ENCODE measurements around the gene UGT1A7. TPM values are rescaled to one million over a fixed set of nuclear protein-coding genes. Genes with fewer than 3 reads are reported as not detected.
"Not testable (repeated sequence)": the region's sequence is repeated elsewhere in the genome, so short reads cannot be mapped to it uniquely, and the experiment has no call there.

Gene UGT1A7
- total and polyA plus RNA-seq, 2 experiments from 2014 or later, result not detected

- no peak for DNase-seq
- no peak overlapping the region for H3K27ac ChIP-seq
- no peak for TF ChIP-seq EZH2 (IDR thresholded peaks at IDR 0.05; ENCODE audit: insufficient read depth, poor library complexity, severe bottlenecking)
- TF ChIP-seq EZH2phosphoT487 (IDR thresholded peaks at IDR 0.05; ENCODE audit: insufficient read depth, low read depth), result no peak
- in situ Hi-C loops (cut with MboI), result no loop called here
- H3K4me1 ChIP-seq (ENCODE audit: insufficient read depth), result no peaks in the 10 kb centered on the region
- peaks cover 11% of the 10 kb centered on the region; the same call in 1 of the 2 replicates for H3K27me3 ChIP-seq (replicated peaks; ENCODE audit: insufficient read depth)
- no peaks in the 10 kb centered on the region for H4K20me1 ChIP-seq (ENCODE audit: insufficient read depth)
- H3F3A ChIP-seq (ENCODE audit: insufficient read depth), result no peaks in the 10 kb centered on the region
- no peaks in the 10 kb centered on the region for H3K9me3 ChIP-seq (ENCODE audit: low read depth)
- H3K4me3 ChIP-seq, result no peak overlapping the region
- H3K9me2 ChIP-seq (ENCODE audit: insufficient read depth), result no peaks in the 10 kb centered on the region
- H2AFZ ChIP-seq, result no peak overlapping the region
- no peak overlapping the region for H3K9ac ChIP-seq
- H3K4me2 ChIP-seq (ENCODE audit: unreplicated experiment), result no peak overlapping the region
- H3K36me3 ChIP-seq (ENCODE audit: low read depth), result no peaks in the 10 kb centered on the region
- H3K79me2 ChIP-seq (ENCODE audit: insufficient read depth), result no peaks in the 10 kb centered on the region
- WGBS, 2 experiments (ENCODE audit: low coverage in 1 of 2, low lambda C conversion rate in 2 of 2, missing lambda C conversion rate in 2 of 2), result 26 to 32% methylated on average over 4 of the region's 4 CpGs
These were observed 30.7 kb upstream of the UGT1A7 start for GRCh38 chr2:233650981-233651380.

DNA sequence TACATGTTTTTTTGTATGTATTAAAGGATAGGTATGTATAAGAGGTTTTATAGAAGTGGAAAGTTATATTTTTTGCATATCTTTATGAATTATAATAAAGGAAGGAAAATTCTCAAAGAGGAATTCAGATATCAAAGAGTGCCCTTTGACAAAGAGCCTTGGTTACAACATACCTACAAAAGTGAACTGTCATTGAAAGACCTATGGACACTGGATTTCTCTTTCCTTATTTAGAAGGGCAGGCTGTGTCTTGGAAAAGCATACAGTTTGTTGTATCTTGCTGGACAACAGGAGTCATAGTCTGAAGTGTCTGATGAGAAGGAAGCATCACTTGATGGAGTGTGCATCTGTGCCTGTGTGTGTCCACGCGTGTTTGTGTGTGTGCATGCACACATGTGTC is 30.3 kb upstream of the UGT1A7 start:
- no peaks in the 10 kb centered on the region for H3K9me2 ChIP-seq (ENCODE audit: insufficient read depth)
- H3K4me1 ChIP-seq (ENCODE audit: insufficient read depth), result no peaks in the 10 kb centered on the region
- H3K36me3 ChIP-seq (ENCODE audit: low read depth), result no peaks in the 10 kb centered on the region
- in situ Hi-C loops (cut with MboI), result no loop called here
- no peaks in the 10 kb centered on the region for H4K20me1 ChIP-seq (ENCODE audit: insufficient read depth)
- no peak overlapping the region for H3K9ac ChIP-seq
- no peaks in the 10 kb centered on the region for H3F3A ChIP-seq (ENCODE audit: insufficient read depth)
- no peak overlapping the region for H3K4me3 ChIP-seq
- H3K79me2 ChIP-seq (ENCODE audit: insufficient read depth), result no peaks in the 10 kb centered on the region
- no peaks in the 10 kb centered on the region for H3K9me3 ChIP-seq (ENCODE audit: low read depth)
- WGBS, 2 experiments (ENCODE audit: low coverage in 1 of 2, low lambda C conversion rate in 2 of 2, missing lambda C conversion rate in 2 of 2), result 48 to 65% methylated on average over 2 of the region's 2 CpGs
- no peak for TF ChIP-seq EZH2phosphoT487 (IDR thresholded peaks at IDR 0.05; ENCODE audit: insufficient read depth, low read depth)
- H3K27ac ChIP-seq, result no peak overlapping the region
- H2AFZ ChIP-seq, result no peak overlapping the region
- no peak overlapping the region for H3K4me2 ChIP-seq (ENCODE audit: unreplicated experiment)
- peaks cover 11% of the 10 kb centered on the region; the same call in 1 of the 2 replicates for H3K27me3 ChIP-seq (replicated peaks; ENCODE audit: insufficient read depth)
- no peak for DNase-seq

DNA sequence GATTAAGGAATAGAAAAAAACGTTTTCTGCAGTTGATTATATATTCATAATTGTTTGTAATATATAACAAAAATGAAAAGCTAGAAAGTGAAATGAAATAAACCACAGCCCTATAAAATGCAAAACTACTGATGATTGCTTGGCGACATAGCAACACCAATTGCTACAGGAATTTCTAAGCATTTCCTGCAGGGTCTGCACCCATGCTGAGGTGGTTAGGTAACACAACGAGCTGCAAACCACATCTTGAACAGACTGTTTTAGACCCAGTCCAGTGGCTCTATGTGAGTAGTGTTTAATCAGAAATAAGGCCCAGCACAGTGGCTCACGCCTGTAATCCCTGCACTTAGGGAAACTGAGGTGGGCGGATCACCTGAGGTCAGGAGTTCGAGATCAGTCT is 27.2 kb upstream of the UGT1A7 start:
- in situ Hi-C loops (cut with MboI), result no loop called here
- Histone ChIP-seq H3K9me3 (ENCODE audit: low read depth) (no peaks in the 10 kb centered on the region), H3K9me2 (ENCODE audit: insufficient read depth) (no peaks in the 10 kb centered on the region), H2AFZ (no peak overlapping the region), H3K4me2 (ENCODE audit: unreplicated experiment) (no peak overlapping the region), H3K27me3 (replicated peaks; ENCODE audit: insufficient read depth) (peaks cover 16% of the 10 kb centered on the region; the same call in 1 of the 2 replicates), H4K20me1 (ENCODE audit: insufficient read depth) (no peaks in the 10 kb centered on the region), H3K79me2 (ENCODE audit: insufficient read depth) (no peaks in the 10 kb centered on the region), H3F3A (ENCODE audit: insufficient read depth) (no peaks in the 10 kb centered on the region), H3K27ac (no peak overlapping the region), H3K9ac (no peak overlapping the region), H3K36me3 (ENCODE audit: low read depth) (no peaks in the 10 kb centered on the region), H3K4me1 (ENCODE audit: insufficient read depth) (no peaks in the 10 kb centered on the region), H3K4me3 (no peak overlapping the region)
- WGBS, 2 experiments (ENCODE audit: low coverage in 1 of 2, low lambda C conversion rate in 2 of 2, missing lambda C conversion rate in 2 of 2), result 27 to 36% methylated on average over 6 of the region's 6 CpGs
- DNase-seq, result no peak
- TF ChIP-seq EZH2 (IDR thresholded peaks at IDR 0.05; ENCODE audit: insufficient read depth, poor library complexity, severe bottlenecking), result no peak
- TF ChIP-seq EZH2phosphoT487 (IDR thresholded peaks at IDR 0.05; ENCODE audit: insufficient read depth, low read depth), result no peak

- Histone ChIP-seq H3K4me1 (ENCODE audit: insufficient read depth) (no peaks in the 10 kb centered on the region), H3K27ac (no peak overlapping the region), H3K9ac (no peak overlapping the region), H3K4me2 (ENCODE audit: unreplicated experiment) (no peak overlapping the region), H3K9me2 (ENCODE audit: insufficient read depth) (no peaks in the 10 kb centered on the region), H3K36me3 (ENCODE audit: low read depth) (no peaks in the 10 kb centered on the region), H4K20me1 (ENCODE audit: insufficient read depth) (no peaks in the 10 kb centered on the region), H3K9me3 (ENCODE audit: low read depth) (no peaks in the 10 kb centered on the region), H3K27me3 (replicated peaks; ENCODE audit: insufficient read depth) (peaks cover 16% of the 10 kb centered on the region; the same call in 1 of the 2 replicates), H3K79me2 (ENCODE audit: insufficient read depth) (no peaks in the 10 kb centered on the region), H3K4me3 (no peak overlapping the region), H2AFZ (no peak overlapping the region), H3F3A (ENCODE audit: insufficient read depth) (no peaks in the 10 kb centered on the region)
- 7 to 11% methylated on average over 1 of the region's 1 CpG for WGBS, 2 experiments (ENCODE audit: low coverage in 1 of 2, low lambda C conversion rate in 2 of 2, missing lambda C conversion rate in 2 of 2)
- in situ Hi-C loops (cut with MboI), result no loop called here
- no peak for TF ChIP-seq EZH2phosphoT487 (IDR thresholded peaks at IDR 0.05; ENCODE audit: insufficient read depth, low read depth)
- no peak for TF ChIP-seq EZH2 (IDR thresholded peaks at IDR 0.05; ENCODE audit: insufficient read depth, poor library complexity, severe bottlenecking)
- no peak for DNase-seq
These were observed 26.7 kb upstream of the UGT1A7 start for GRCh38 chr2:233655043-233655442.

GRCh38 chr2:233655943-233656342 is 25.8 kb upstream of the UGT1A7 start:
- H3K4me1 ChIP-seq (ENCODE audit: insufficient read depth); H3K36me3 ChIP-seq (ENCODE audit: low read depth); H3K9me3 ChIP-seq (ENCODE audit: low read depth); H3K9ac ChIP-seq; H3K27ac ChIP-seq; H3K4me3 ChIP-seq; H3K79me2 ChIP-seq (ENCODE audit: insufficient read depth); H3K9me2 ChIP-seq (ENCODE audit: insufficient read depth); H2AFZ ChIP-seq; H4K20me1 ChIP-seq (ENCODE audit: insufficient read depth); H3K4me2 ChIP-seq (ENCODE audit: unreplicated experiment); H3F3A ChIP-seq (ENCODE audit: insufficient read depth); DNase-seq; in situ Hi-C loops (cut with MboI): not testable (repeated sequence)
- peaks cover 16% of the 10 kb centered on the region; the same call in 1 of the 2 replicates for H3K27me3 ChIP-seq (replicated peaks; ENCODE audit: insufficient read depth)
- 31 to 36% methylated on average over 3 of the region's 3 CpGs for WGBS, 2 experiments (ENCODE audit: low coverage in 1 of 2, low lambda C conversion rate in 2 of 2, missing lambda C conversion rate in 2 of 2)
